Stimulated activated CD8-positive, alpha-beta memory T cell treated with anti-CD3 and anti-CD28 coated beads, Interleukin-4, amount 100 ng/mL, for 1 hour (primary cell): ENCODE results near the gene ABLIM3.
A peak's percentile ranks its signal among the peaks of the same experiment; 100 is the strongest.

Experiments used
- DNase-seq, 2 donors: peaks; one replicate each; pipeline ENCODE4 v3.0.0-alpha.2; 2020; ENCODE audit warnings: low read depth in 2 of 2, low spot score in 1 of 2

The ABLIM3 gene

DNA sequence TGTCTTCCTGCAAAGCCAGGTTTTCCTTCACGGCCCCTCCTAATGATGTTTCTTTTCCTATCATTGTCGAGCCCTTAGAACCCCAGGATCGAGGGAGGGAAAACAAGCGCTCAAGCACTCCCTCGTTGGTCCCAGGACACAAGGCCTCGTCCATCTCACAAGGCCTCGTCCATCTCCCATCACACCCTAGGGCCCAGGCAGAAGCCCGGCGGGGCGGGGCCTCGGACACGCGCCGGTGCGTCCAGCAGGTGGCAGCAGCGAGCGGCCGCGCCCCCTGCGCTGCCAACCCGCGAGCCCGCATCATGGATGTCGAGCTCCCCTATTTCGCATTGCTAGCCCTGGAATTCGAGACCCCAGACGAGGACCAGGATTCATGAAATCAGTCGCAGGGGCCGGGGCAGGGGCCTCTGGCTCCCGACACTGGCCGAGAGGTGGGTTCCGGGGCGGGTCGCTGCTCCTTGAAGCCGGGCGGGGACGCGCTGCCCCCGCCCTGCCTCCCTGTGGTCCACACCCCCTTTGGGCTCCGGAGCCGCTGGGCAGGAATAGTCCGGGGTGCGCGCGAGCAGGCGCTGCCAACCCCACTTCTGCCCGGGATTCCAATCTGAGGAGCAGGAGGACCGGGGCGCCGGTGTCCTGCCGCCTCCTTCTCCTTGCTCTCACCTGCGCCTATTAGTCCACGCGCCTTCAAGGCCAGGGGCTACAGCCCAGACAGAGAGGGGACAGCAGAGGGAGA is at the start of gene ABLIM3:
Gene ABLIM3, plus strand, starts transcription at position 270 of the 733 bp plus-strand sequence. CDS start 603 bp downstream, outside the sequence.
- peak; percentile 39 for DNase-seq

DNA sequence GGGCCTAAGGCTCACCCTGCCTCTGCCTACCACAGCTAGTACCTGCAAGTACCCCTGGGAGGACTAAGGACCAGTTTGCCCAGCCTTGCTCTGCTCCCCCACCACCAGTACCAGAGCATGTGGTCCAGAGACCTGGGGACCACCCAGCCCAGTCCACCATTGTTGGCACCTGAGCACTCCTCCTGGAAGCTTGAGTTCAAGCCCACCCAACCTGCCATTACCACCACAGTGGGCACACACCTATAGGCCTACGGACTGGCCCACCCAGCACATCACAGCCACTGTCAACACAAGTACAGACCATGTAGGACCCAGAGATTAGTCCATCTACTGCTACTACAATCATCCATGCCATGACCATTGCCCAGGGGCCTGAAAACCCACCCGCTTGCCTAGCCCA is 47.7 kb upstream of the ABLIM3 start:
- DNase-seq, result no peak

DNA sequence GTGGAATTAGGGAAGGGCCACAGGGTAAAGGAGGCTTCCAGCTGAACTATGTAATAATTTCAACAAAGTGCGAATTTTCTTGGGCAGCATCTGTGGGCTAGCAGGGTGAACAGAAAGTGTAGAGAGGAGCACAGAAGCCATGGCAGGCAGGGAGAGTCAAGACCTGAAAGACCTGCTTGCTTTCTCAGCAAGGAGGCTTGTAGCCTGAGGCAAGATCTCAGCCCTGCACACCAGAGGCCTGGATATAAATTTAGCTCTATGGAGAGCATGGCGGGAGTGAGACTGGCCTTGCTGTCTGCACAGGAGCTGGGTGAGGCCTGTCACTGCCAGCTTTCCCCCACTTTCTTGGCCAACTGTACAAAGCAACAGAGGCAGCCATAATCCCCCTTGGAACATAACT is 46.3 kb upstream of the ABLIM3 start:
- DNase-seq, result no peak

DNA sequence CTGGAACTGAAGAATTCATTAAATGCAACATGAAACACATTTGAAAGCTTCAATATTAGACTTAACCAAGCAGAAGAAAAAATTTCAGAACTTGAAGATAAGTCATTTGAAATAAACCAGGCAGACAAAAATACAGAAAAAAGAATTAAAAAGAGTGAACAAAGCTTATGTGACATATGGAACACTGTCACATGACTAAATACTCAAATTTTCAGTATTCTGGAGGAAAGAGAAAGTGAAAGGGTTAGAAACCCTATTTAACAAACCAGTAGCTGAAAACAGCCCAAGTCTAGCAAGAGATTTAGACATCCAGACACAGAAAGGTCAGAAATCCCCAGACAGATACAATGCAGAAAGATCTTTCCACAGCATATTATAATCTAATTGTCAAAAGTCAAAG is 41.4 kb upstream of the ABLIM3 start:
- no peak for DNase-seq

DNA sequence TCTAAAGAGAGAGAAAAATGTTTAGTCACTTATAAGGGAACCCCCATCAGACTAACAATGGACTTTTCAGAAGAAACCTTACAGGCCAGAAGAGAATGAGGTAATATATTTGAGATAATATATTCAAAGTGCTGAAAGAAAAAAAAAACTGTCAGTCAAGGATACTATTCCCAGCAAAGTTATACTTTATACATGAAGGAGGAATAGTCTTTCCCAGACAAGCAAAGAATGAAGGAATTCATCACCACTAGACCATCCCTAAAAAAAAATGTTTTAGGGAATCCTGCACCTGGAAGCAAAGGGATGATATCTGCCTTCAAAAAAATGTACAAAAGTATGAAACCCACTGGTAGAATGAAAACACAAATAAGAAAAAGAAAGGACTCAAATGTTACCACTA is 41.0 kb upstream of the ABLIM3 start:
- no peak for DNase-seq

DNA sequence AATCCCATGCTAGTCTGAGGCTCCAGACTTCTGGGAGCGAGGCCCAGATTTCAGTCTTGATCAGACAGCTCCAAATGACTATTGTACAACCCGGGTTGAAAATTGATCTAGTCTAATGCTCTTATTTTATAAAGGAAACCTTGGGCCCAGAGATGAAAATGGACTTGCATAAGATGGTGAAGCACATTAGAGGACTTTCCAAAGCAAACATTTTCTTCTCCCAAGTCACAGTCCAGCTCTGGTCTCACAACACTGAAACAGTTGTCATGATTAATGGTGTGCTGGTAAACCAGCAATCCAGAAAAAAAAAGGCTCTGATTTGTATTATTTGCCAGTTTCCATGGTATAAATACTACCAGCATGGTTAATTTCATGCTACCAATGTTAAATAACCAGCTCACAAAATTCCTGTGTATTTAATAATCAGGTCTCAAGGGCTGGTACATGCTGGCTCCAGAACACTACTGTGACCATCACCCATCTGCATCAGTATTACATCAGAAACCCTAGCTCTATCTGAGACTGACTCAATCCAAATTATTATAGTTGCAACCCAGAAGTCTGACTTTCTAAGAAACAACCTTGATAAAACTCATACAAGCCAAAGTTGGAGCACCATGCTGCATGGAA is 32.5 kb upstream of the ABLIM3 start:
- no peak for DNase-seq

DNA sequence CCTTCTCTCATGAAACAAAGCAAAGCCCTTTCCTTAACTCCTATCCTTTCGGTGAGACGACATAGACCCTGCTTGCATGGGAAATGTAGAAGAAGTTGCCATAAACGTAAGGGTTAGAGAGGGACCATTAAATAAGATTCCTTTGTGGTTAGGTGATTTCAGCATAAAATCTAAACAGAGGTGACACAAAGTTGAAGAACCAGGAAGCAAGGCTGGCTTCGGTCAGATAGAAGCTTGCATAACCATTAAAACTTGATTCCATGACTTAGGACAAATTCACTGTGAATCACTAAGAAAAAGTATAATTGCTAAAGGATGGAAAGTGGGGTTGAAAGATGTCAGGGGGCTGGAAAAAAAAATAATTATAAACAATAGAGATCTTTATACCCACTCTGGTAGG is 30.9 kb upstream of the ABLIM3 start:
- no peak for DNase-seq

DNA sequence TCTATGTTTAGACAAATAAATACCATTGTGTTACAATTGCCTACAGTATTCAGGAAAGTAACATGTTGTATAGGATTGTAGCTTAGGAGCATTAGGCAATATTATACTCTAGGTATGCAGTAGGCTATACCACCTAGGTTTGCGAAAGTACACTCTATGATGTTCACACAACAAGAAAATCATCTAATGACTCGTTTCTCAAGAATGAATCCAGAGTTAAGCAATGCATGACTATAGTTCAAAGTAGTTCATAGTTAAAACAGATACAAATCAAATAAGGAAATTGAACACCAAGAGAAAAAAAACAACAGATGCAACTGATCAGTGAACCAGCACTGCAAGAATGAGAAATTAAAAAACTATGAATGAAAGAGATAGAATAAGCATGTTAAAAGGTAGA is 27.6 kb upstream of the ABLIM3 start:
- no peak for DNase-seq

DNA sequence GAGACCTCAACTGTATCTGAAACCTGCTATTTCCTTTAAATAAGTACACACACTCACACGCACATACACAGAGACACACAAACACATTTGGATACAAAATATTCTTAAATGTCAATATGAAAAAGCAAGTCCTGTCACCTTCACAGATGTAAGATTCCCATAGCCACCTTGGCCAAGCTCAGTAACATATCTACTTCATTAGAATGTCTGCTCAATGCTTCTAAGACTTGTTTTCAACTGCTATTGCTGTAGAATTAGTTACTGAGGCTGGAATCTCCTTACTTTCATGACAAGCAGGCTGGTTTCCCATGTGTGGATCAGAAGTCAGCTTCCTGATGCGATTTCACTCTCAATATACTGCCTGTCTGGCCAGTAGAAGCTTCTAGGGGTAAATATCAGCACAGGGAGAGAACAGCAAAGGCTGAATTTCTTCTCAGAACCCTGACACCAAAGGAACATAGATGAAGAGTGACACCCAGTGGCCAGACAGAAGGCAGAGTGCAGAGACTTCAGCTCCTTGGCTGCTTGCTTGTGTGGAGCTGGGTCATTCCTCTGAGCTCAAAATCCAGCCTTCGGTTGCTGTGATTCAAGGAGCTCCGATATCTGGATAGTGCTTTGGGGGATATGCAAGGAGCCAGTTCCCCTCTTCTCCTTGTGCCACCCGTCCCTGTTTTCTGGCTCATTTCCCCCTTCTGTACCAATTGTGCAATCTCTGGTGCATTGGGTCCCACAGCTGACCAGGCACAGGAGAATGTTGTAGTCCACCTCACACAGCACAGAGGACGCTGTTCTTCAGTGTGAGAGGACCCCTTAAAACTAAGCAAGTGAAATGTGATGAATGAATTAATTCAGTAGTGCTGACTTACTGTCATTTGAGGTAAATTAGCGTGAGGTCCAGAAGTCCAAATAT is 26.6 kb upstream of the ABLIM3 start:
- peak in 1 of 2 donors; percentile 7 for DNase-seq

DNA sequence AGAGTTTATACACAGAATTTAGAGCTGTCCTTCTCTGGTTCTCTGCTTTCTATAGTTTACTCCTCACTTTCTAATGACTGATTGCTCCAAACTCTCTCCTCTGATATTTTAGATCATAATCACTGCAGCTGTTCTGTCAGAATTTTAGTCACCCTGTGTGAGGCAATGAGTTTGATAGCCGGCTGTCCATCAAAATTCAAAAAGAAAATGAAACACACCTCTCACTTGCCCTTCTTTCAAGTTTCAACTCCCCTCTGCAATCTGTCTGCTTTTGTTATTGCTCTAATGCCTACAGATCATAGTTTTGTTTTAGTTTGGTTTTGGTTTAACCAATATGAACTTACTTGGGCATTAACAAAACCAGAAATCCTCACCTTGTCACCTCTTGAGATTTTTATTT is 23.3 kb upstream of the ABLIM3 start:
- DNase-seq, result no peak

DNA sequence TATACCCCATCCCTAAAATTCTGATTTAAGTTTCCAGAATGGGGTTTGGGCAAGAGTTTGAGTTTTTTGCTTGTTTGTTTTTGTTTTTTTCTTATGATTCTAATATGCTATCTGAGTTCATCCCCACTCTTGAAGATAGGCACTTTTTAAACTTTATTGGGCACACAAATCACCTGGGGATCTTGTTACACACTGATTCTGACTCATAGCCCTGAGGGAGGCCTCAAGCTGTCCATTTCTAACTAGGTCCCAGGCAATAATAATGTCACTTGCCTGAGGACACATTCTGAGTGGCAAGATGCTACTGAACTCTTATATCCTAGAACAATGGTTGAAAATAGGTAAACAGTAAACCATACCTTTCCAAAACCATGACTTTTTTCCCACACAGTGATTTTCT is 22.8 kb upstream of the ABLIM3 start:
- DNase-seq, result no peak

DNA sequence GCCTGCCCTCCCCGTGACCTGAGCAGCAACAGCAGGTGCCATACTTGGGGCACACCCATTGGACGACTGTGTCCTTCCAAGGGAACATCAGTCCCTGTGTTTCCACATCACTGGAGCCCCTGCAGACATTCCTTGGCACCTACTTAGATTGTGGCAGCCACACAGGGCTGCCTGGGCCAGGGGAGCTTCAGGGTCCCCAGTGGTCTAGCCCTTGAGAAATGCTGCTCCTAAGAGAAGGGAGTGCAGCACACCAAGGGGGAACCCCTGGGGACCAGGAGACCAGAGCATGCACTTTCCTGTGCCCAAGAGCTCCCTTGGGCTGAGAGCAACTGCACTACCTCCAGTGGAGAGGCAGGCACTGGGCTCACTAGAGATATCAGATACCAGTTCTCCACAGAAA is 20.1 kb upstream of the ABLIM3 start:
- no peak for DNase-seq

DNA sequence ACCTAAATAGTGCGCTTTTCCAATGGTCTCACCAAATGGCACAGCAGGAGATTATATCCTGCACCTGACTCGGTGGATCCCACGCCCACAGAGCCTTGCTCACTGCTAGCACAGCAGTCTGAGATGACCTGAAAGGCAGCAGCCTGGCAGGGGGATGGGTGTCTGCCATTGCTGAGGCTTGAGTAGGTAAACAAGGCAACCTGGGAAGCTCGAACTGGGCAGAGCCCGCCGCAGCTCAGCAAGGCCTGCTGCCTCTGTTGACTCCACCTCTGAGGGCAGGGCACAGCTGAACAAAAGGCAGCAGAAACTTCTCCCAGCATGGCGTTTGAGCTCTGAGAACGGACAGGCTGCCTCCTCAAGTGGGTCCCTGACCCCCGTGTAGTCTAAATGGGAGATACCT is 18.1 kb upstream of the ABLIM3 start:
- DNase-seq, result no peak

DNA sequence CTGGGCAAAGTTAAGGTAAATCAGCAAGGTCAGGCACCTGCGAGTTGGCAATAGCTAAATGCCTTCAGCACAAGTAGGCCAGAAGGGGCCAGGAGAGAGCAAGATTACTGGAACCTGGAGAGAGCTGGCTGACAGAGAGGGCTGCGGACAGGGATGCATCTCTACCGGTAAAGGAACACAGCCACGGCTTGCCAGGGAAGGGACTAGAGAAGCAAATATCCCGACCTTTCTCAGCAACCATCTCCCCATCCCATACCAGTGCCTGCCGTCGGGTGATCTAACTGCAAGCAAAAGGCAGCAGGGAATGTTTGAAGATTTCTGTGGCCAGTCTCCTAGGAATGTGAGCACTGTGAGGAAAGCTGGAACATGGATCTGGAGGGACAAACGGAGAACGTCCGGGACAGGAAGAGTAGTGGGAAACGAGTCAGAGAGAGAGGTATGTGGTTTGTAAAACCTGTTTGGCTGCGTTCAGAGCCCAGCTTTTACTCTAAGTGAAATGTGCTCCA is 15.9 kb upstream of the ABLIM3 start:
- no peak for DNase-seq

DNA sequence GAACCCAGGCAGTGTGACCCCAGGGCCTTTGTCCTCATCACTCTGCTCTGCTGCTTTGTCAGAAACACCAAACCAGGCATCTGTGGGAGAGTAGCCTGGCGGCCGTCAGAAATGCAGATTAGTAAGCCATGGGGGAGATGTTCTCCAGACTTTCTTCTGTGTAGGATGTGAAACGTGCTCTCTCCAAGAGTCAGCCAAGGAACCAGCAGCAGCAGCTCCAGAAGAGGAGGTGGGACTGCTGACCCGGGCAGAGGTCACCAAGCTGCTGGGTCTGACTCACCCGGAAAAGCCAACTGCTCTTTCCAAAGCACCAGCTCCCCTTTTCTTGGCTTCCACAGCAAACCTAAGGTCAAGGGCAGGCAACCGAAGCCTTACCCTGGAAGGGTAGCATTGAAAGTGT is 14.4 kb upstream of the ABLIM3 start:
- no peak for DNase-seq

DNA sequence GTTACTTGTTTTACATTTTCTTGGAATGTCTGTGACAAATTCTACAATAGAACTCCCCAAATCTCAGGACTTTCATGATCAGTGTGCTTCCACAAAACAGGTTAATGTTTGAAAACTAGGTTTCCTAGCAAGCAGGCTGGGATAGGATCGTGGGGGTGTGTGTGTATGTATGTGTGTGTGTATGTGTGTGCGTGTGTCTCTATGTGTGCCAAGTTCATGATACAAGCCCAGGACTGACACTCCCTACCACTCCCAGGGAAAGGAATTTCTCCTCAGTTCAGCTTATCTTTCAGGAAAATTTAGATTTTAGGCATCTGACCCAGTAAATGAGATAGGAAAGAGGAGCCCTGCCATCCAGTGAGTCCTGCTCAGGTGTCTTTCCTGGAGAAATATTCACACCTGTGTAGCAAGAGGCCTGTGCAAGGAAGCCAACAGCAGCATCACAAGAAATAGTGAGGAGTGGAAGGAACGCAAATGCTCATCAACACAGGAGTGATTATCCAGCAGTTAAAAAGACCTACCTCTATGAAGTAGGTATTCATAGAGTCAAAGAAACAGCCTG is 13.8 kb upstream of the ABLIM3 start:
- no peak for DNase-seq

DNA sequence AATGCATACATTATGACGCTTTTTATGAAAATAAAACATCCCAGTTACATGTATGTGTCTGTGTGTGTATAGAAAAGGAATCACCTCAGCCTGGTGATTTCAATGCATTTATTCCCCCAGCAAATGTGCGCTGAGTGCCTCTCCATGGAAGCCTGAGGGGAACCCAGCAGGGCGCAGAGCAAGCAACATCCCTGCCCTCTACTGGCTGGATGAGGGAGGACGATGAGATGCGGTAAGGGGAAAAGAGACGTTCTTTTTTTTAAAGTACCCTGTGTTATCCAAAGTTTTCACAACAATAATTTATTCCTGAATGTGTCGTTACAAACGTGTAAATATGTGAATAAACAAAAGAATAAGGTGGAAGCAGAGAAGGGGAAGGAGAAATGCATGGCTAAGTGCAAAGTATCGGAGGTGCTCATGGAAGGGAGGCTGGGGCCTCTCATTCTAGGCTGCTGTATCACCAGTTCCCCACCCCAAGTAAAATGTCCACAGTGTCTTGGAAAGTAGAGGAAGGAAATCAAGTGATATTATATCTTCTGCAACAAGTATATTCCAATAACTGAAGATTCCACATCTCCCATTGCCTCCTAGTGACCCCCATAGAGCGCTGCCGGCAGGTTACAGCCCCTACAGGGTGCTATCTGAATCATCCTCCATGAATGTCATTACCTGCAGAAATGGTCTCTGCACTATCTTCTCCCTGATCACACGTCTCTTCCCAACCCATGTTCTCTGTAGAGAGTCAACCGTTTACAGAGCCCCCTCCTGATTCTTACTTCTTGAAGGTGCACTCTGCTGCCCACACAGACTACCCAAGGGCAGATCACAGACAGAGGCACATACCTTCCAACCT is 13.0 kb upstream of the ABLIM3 start:
- DNase-seq, result no peak

DNA sequence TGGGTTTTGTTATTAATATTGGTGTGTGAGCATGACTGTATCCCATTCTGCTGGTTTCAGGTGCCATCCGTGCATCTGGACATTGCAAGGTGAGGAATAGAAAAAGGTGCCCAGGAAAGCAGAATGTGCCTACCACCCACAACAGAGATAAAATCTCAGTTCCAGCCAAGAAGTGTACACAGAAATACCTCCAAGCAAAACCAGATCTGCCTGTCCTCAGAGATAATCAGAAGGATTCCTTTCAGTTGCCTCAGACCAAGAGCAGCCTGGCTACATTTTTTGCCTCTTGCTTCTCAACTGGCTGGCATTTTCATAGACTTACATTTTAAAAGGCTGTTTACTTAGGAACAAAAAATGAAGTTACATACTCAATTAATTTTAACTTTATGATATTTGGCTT is 12.1 kb upstream of the ABLIM3 start:
- no peak for DNase-seq

DNA sequence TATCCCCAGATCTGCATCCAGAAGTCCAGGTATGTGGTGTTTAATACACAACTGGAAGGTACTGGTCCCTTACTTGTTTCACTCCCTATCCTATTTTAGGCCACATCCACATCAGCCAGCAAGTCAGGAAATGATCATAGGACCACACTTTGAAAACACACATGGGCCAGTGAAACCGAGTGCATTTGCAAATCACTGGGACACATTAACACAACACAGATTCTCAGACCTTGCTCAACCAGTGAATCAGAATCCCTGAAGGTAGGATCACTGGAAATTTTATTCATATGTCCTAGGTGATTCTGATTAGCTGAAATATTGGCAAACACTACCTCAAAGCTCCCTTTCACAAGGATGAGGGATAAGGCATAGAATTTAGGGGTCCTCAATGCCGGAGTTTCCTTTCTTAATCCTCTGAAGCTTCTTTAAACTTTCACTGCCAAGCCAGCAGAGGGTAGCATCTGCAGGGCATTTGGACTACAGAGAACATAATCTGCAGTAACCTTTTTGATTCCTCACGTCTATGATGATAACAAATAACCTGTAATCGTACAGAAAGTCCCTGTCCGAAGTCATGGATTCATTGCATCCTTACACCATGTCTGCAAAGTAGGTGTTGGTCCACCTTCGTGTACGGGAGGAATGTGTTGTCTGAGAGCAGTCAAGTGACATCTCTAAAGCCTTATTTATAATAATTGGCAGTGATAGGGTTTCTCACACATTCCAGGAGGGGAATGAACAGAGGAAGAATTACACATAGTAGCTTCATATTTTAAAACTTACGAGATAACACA is 11.0 kb upstream of the ABLIM3 start:
- no peak for DNase-seq

DNA sequence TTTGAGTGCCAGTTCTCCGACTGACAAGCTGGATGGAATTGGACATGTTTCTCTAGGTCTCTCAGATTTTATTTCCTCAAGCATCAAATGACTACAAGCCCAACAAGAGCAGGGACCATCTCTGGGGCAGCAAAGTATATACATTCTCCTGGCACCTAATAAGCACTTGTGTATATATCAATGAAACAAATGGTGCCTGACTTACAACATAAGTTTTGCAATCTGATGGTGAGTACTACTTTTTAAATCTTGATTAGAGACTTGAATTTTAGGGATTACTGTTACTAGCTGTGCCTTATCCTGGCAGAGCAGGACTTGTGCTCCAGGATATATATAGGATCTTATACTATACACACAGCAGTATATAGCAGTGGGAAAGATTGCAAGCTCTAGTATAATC is 8.8 kb upstream of the ABLIM3 start:
- no peak for DNase-seq
